ENCODE results near the gene SLC25A39. TPM values are rescaled to one million over a fixed set of nuclear protein-coding genes. Genes with fewer than 3 reads are reported as not detected.
A peak's percentile ranks its signal among the peaks of the same experiment; 100 is the strongest.

Gene SLC25A39
- total RNA-seq, 1 donor from 2014 or later = 137 TPM

DNA sequence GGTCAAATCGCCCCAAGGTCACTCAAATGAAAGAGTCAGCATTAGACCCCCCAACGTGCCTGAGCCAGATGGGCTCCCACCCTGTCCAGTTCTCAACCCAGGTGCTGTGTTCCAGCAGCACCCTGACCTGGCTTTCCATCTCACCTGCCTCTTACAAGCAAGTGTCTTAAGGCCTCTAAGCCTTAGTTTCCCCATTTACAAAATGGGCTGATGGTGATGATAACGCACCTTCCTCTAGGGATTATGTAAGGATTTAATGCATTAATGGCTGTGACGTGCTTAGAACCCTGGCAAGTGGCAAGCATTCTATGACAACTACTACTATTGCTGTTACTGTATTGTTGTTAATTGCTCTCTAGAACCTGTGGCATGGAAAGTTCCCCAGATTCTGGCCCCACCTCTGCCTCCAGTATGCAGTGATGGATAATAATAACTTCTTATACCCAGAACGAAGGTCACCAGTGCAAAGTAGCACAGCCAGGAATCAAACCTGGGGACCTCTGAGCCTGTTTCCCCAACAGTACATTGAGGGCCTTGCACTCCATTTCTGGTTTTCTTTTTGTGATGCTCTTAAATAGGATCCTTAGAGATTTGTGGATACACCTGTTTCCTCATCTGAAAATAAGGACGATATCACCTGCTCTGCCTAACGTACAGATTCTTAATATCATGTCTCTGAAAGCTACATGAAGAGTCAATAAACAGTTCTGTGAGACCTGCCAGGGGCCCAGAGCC is 3.3 kb upstream of the SLC25A39 start:
- Mint-ChIP-seq H3K27me3 (no peaks in the 10 kb centered on the region), H3K4me3 (peak overlapping the region; percentile 36), H3K36me3 (no peaks in the 10 kb centered on the region), H3K27ac (peak overlapping the region; percentile 49), H3K4me1 (ENCODE audit: unreplicated experiment) (peaks cover 9% of the 10 kb centered on the region), H3K9me3 (no peaks in the 10 kb centered on the region)
- TF ChIP-seq, protein P1, sequence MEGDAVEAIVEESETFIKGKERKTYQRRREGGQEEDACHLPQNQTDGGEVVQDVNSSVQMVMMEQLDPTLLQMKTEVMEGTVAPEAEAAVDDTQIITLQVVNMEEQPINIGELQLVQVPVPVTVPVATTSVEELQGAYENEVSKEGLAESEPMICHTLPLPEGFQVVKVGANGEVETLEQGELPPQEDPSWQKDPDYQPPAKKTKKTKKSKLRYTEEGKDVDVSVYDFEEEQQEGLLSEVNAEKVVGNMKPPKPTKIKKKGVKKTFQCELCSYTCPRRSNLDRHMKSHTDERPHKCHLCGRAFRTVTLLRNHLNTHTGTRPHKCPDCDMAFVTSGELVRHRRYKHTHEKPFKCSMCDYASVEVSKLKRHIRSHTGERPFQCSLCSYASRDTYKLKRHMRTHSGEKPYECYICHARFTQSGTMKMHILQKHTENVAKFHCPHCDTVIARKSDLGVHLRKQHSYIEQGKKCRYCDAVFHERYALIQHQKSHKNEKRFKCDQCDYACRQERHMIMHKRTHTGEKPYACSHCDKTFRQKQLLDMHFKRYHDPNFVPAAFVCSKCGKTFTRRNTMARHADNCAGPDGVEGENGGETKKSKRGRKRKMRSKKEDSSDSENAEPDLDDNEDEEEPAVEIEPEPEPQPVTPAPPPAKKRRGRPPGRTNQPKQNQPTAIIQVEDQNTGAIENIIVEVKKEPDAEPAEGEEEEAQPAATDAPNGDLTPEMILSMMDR (conservative IDR thresholded peaks at IDR 0.05) = no peak
- DNase-seq (ENCODE audit: extremely low spot score, unreplicated experiment) = no peak

DNA sequence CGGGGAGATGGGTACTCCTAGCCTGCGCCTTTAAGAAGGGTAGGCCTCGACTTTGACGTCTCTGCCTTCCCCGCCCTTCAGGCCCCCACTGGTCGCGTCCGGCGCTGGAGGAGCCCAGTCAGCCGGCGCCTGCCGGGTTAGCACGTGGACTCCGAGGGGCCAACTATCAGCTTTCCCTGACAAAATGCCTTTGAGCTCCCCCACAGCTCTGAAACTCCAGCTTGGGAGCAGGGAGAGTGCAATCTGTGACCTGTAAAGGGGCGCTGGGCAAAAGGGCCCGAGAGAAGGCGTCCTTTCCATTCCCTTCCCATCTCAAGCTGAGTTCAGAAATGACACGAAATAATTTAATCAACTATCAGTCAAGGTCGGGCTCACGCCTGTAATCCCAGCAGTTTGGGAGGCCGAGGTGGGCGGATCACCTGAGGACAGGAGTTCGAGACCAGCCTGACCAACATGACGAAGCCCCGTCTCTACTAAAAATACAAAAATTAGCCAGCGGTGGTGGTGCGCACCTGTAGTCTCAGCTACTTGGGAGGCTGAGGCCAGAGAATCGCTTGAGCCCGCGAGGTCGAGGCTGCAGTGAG is 2.3 kb upstream of the SLC25A39 start:
- TF ChIP-seq, protein P1 (conservative IDR thresholded peaks at IDR 0.05) = no peak
- Mint-ChIP-seq H3K27ac (peak overlapping the region; percentile 72), H3K27me3 (no peaks in the 10 kb centered on the region), H3K4me3 (peak overlapping the region; percentile 67), H3K4me1 (ENCODE audit: unreplicated experiment) (peaks cover 9% of the 10 kb centered on the region), H3K9me3 (no peaks in the 10 kb centered on the region), H3K36me3 (no peaks in the 10 kb centered on the region)
- peak; percentile 93 for DNase-seq (ENCODE audit: extremely low spot score, unreplicated experiment)

DNA sequence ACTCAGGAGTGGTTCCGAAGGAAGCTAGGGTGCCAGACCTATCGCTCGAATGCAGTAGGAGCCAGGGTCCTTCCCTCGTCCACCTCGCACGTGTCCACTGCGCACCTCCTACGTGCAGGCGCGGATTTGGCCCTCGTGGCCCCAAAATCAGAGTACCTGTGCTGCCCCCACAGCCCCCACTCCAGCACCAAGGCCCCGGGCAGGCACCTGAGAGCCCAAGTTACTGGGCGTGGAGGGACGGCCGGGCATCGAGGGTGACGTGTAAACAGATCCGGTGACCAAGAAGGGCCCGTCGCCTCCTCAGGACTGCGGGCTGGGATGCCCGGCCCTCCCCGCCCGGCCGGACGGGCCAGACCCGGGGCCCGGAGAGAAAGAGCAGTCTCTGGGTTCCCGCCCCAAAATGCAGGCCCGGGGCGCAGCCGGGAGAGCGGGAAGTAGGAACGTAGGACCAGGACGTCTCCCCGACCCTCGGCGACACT is 492 bp downstream of the SLC25A39 start:
- Mint-ChIP-seq H3K4me3 (peak overlapping the region; percentile 91), H3K36me3 (peaks cover 4% of the 10 kb centered on the region), H3K27ac (no peak overlapping the region), H3K4me1 (ENCODE audit: unreplicated experiment) (peaks cover 4% of the 10 kb centered on the region), H3K9me3 (no peaks in the 10 kb centered on the region), H3K27me3 (peaks cover 3% of the 10 kb centered on the region)
- DNase-seq (ENCODE audit: extremely low spot score, unreplicated experiment) = no peak
- TF ChIP-seq, protein P1 (conservative IDR thresholded peaks at IDR 0.05) = no peak

DNA sequence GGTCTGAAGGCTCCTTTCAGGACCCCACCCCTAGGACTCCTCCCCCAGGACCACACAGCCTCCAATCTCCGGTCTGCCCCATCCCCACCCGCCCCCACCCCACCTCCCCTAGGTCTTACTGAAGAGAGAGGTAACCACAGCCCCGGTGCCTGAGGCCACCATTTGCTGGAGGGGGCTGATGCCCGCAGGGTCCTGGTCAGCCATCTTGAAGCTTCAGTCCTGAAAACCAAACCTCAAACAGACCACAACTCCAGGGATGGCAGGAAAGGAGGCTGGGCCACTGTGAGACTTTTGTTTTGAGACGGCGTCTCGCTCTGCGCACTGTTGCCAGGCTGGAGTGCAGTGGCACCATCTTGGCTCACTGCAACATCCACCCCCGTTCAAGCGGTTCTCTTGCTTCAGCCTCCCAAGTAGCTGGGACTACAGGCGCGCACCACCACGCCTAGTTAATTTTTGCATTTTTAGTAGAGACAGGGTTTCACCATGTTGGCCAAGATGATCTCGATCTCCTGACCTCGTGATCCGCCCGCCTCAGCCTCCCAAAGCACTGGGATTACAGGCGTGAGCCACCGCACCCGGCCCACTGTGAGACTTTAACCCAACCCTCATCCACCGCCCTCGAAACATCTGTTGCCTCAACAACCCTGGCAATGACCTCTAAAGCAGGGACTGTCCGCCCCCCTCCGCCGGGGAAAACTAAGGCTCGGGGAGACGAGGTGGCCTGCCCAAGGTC is 1.1 kb downstream of the SLC25A39 start:
- no peak overlapping the region for H3K27ac Mint-ChIP-seq
- H3K27me3 Mint-ChIP-seq = peaks cover 6% of the 10 kb centered on the region
- peaks cover 4% of the 10 kb centered on the region for H3K36me3 Mint-ChIP-seq
- TF ChIP-seq, protein P1 (conservative IDR thresholded peaks at IDR 0.05) = no peak
- no peaks in the 10 kb centered on the region for H3K9me3 Mint-ChIP-seq
- DNase-seq (ENCODE audit: extremely low spot score, unreplicated experiment) = no peak
- H3K4me1 Mint-ChIP-seq (ENCODE audit: unreplicated experiment) = peaks cover 4% of the 10 kb centered on the region
- peak overlapping the region; percentile 91 for H3K4me3 Mint-ChIP-seq

DNA sequence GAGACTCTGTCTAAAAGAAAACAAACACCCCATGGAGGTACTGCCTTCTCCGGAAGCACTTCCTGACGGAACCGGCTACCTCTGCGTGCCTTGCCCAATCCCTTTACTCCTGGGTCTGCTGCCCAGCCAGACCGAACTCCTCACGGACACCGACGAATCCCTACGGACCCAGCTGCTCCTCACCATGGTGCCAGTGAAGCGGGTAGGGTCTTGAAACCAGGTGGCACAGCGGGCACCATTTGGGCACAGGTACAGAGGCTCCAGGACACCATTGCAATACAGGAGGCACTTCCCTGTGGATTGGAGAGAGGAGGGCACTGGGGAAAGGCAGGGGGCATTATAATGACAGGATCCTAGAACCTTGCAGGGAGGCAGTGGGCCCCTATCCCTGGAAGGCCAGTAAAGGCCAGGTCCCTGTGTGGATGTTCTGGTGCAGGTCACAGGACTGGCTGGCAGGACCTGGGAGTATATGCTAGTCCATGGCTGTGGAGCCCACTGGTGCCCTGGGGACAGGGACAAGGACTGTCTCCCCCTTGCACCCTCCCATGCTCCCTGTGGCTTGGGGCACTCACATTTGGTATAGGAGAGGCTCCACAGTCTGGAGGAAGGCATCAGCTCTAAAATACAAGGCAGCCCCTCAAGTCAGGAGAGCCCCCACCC is 2.3 kb downstream of the SLC25A39 start:
- peak overlapping the region; percentile 61 for H3K4me3 Mint-ChIP-seq
- DNase-seq (ENCODE audit: extremely low spot score, unreplicated experiment) = no peak
- H3K36me3 Mint-ChIP-seq = peaks cover 7% of the 10 kb centered on the region
- TF ChIP-seq, protein P1 (conservative IDR thresholded peaks at IDR 0.05) = no peak
- no peaks in the 10 kb centered on the region for H3K9me3 Mint-ChIP-seq
- no peak overlapping the region for H3K27ac Mint-ChIP-seq
- peaks cover 18% of the 10 kb centered on the region for H3K27me3 Mint-ChIP-seq
- peaks cover 4% of the 10 kb centered on the region for H3K4me1 Mint-ChIP-seq (ENCODE audit: unreplicated experiment)

Measured in type B pancreatic cell (in vitro differentiated cells).